Esophagus muscularis mucosa (tissue), 4 donors: ENCODE measurements around the gene ARID1B. TPM values are rescaled to one million over a fixed set of nuclear protein-coding genes. Genes with fewer than 3 reads are reported as not detected.

Experiments
- DNase-seq: peaks from one replicate; pipeline ENCODE4 v3.0.0-alpha.2; 2017; ENCODE audit errors: extremely low spot score
- H3K27ac ChIP-seq, 4 donors: fragments of 200-600 bp; sonication (generic); replicated peaks in 1 of 4; 1 replicate in 3 of 4; 2 replicates in 1 of 4; pipeline ENCODE4 v1.5.1; 2016 to 2019; ENCODE audit warnings: mild to moderate bottlenecking in 1 of 4
- H3K27me3 ChIP-seq, 4 donors: fragments of 200-600 bp; sonication (generic); one replicate each; pipeline versions ENCODE4 v1.5.1 to v1.6.0; 2016 to 2019
- H3K36me3 ChIP-seq, 4 donors: fragments of 200-600 bp; sonication (generic); one replicate each; pipeline ENCODE4 v1.5.1; 2016 to 2019
- H3K4me1 ChIP-seq, 4 donors: fragments of 200-600 bp; sonication (generic); one replicate each; pipeline ENCODE4 v1.5.1; 2016 to 2019
- H3K4me3 ChIP-seq, 4 donors: fragments of 200-600 bp; sonication (generic); 1 replicate in 2 of 4; 2 replicates in 2 of 4; pipeline ENCODE4 v1.5.1; 2016 to 2019; ENCODE audit warnings: mild to moderate bottlenecking in 4 of 4, moderate library complexity in 1 of 4
- H3K9me3 ChIP-seq, 4 donors: fragments of 200-600 bp; sonication (generic); 1 replicate in 3 of 4; 2 replicates in 1 of 4; pipeline ENCODE4 v1.5.1; 2016 to 2019
- EP300 ChIP-seq: sonication (generic); formaldehyde crosslinking; IDR thresholded peaks from one replicate; pipeline ENCODE4 v1.6.1; 2017; ENCODE audit warnings: antibody characterized with exemption
- POLR2A ChIP-seq: fragments of 450-650 bp; IDR thresholded peaks from one replicate; pipeline ENCODE4 v1.6.1; 2017; ENCODE audit warnings: antibody characterized with exemption, moderate library complexity, mild to moderate bottlenecking, low read depth
- POLR2AphosphoS5 ChIP-seq, 2 donors: sonication (generic); formaldehyde crosslinking; IDR thresholded peaks; one replicate each; pipeline ENCODE4 v1.6.1; 2017; ENCODE audit warnings: antibody characterized with exemption in 2 of 2
- WGBS: methylation state at CpG from one replicate; pipeline ENCODE4 v1.1.5; 2018; 5-methylcytosine and 5-hydroxymethylcytosine counted together
- intact Hi-C: fragments of 100-400 bp; cut with DNase I; formaldehyde crosslinking; loops from one replicate; pipeline ENCODE4 v1.15.1; 2023
- total RNA-seq, 4 donors: library from RNA; depleted of rRNA; stranded (reverse); fragments of >200 nt; gene quantifications; one replicate each; pipeline versions ENCODE4 v1.1.0 to v1.2.1, GENCODE V29; 2016
- TF ChIP-seq, protein P1 (sequence below), 3 experiments: fragments of 200-600 bp in 2 of 3; fragments of 450-650 bp in 1 of 3; sonication (generic) in 2 of 3; IDR thresholded peaks; one replicate each; pipeline ENCODE4 v1.5.1; 2017 to 2019; ENCODE audit warnings: antibody characterized with exemption in 3 of 3, mild to moderate bottlenecking in 2 of 3, moderate library complexity in 1 of 3

The ARID1B gene
- total RNA-seq, 4 donors from 2014 or later: 55.0 to 87.2 (median 72.7) TPM

DNA sequence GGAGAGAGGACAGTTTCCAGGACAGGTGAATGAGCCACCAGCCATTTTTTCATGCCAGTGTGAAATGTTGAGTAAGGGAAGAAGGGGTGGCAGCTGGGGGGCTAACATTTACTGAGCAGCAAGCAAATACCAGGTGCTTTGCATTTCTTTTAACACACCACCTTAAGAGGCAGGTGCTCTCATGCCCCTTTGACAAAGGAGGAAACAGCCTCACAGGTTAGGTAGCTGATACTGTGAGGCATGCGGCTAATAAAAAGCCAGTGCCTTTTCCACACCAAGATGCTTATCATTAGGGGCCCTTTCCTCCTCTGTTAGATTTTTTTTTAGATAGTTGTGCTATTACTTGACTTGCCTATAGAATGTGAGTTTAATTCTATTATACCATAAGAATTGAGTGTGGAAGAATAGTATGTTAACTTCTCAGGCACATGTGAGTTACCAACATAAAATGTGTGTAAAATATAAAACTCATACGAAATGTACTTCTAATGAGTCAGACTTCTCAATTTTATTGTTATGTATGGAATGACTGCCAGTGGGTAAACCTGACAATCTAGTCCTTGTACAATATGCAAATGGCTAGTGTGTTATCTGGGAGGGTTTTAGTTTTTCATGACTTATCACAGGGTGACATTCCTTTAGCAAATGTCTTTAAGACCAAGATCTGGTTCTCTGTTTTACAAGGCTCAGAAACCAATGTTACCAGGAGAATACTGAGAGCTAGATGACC is 286.2 kb downstream of the ARID1B start:
- no peak overlapping the region for H3K27ac ChIP-seq
- TF ChIP-seq POLR2AphosphoS5 (IDR thresholded peaks at IDR 0.05) (no peak), EP300 (no peak), POLR2A (no peak)
- TF ChIP-seq, protein P1, sequence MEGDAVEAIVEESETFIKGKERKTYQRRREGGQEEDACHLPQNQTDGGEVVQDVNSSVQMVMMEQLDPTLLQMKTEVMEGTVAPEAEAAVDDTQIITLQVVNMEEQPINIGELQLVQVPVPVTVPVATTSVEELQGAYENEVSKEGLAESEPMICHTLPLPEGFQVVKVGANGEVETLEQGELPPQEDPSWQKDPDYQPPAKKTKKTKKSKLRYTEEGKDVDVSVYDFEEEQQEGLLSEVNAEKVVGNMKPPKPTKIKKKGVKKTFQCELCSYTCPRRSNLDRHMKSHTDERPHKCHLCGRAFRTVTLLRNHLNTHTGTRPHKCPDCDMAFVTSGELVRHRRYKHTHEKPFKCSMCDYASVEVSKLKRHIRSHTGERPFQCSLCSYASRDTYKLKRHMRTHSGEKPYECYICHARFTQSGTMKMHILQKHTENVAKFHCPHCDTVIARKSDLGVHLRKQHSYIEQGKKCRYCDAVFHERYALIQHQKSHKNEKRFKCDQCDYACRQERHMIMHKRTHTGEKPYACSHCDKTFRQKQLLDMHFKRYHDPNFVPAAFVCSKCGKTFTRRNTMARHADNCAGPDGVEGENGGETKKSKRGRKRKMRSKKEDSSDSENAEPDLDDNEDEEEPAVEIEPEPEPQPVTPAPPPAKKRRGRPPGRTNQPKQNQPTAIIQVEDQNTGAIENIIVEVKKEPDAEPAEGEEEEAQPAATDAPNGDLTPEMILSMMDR (IDR thresholded peaks at IDR 0.05): no peak
- no peaks in the 10 kb centered on the region for H3K36me3 ChIP-seq
- WGBS: 84% methylated on average over 2 of the region's 2 CpGs
- intact Hi-C loops: no loop called here
- no peaks in the 10 kb centered on the region for H3K27me3 ChIP-seq
- no peak overlapping the region for H3K4me3 ChIP-seq
- no peaks in the 10 kb centered on the region for H3K9me3 ChIP-seq
- DNase-seq: no peak
- H3K4me1 ChIP-seq: peaks cover 24 to 53% (median 37%) of the 10 kb centered on the region in 4 donors

DNA sequence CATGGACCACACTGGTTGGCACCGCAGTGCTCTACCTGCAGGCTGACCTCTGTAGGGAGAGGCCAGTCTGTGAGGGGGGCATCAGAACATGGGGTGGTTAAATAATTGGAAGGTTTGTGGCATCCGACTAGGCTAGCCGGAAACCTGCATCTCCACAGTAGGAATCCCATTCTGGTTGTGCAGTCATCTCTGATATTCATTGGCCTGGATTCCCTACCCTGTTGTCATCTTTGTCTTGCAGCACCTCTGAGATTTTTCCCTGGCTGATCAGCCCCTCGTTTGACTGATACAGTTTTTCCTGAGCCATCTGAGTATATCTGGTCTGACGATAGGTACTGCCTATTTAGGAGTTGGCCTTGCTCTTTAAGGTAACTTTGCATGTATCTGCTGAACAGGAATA is 286.7 kb downstream of the ARID1B start:
- WGBS: 90% methylated on average over 5 of the region's 5 CpGs
- TF ChIP-seq POLR2AphosphoS5 (IDR thresholded peaks at IDR 0.05): no peak
- TF ChIP-seq, protein P1 (IDR thresholded peaks at IDR 0.05): no peak
- TF ChIP-seq EP300: no peak
- no peak for TF ChIP-seq POLR2A
- DNase-seq: no peak
- no peak overlapping the region for H3K4me3 ChIP-seq
- intact Hi-C loops: no loop called here
- H3K27ac ChIP-seq: no peak overlapping the region
- H3K36me3 ChIP-seq: no peaks in the 10 kb centered on the region
- H3K9me3 ChIP-seq: no peaks in the 10 kb centered on the region
- H3K27me3 ChIP-seq: no peaks in the 10 kb centered on the region
- peaks cover 29 to 59% (median 43%) of the 10 kb centered on the region in 4 donors for H3K4me1 ChIP-seq

DNA sequence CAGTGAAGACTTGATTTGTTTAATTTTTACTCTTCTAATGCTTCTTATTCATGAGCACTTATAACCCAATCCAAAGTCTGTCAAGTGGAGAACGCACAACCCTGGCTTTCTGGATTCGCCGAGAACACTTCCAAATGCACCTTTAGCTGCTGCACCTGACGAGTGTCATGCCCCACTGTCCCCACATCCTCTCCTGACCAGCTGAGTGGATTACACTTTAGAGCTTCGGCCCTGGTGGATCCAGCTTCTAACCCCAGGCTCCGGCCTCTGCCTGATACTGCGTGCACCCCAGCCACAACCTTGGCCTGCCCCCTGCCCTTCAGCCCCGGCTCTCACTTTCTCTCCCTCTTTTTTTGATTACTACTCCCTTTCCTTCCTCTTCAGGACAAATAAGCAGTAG is 287.3 kb downstream of the ARID1B start:
- Histone ChIP-seq H3K4me1 (peaks cover 26 to 59% (median 47%) of the 10 kb centered on the region in 4 donors), H3K27me3 (no peaks in the 10 kb centered on the region), H3K36me3 (no peaks in the 10 kb centered on the region), H3K27ac (no peak overlapping the region), H3K9me3 (no peaks in the 10 kb centered on the region), H3K4me3 (no peak overlapping the region)
- WGBS: 93% methylated on average over 8 of the region's 8 CpGs
- no peak for DNase-seq
- intact Hi-C loops: no loop called here
- TF ChIP-seq, protein P1 (IDR thresholded peaks at IDR 0.05): no peak
- TF ChIP-seq POLR2A (no peak), POLR2AphosphoS5 (IDR thresholded peaks at IDR 0.05) (no peak), EP300 (no peak)

DNA sequence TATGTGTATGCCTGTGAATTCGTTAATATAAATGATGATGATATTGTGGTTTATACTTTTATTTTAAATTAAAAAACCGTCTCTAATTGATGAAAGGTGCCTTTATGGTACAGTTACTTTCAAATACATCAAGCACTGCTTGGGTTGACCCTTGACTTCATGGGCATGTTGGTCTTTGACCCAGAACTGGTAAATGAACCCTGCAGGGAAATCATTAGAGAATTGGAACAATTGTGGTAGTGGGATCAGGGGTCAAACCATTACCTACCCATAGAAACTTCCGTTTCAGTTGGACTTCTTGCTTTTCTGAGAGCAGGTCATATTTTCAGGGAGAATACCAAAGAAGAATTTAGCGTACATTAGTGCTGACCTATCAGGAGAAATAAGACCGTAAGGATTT is 288.2 kb downstream of the ARID1B start:
- WGBS: 93% methylated on average over 5 of the region's 5 CpGs
- Histone ChIP-seq H3K27me3 (no peaks in the 10 kb centered on the region), H3K9me3 (no peaks in the 10 kb centered on the region), H3K4me1 (peaks cover 24 to 58% (median 47%) of the 10 kb centered on the region in 4 donors), H3K36me3 (no peaks in the 10 kb centered on the region), H3K27ac (no peak overlapping the region), H3K4me3 (no peak overlapping the region)
- intact Hi-C loops: no loop called here
- TF ChIP-seq POLR2A (no peak), EP300 (no peak), POLR2AphosphoS5 (IDR thresholded peaks at IDR 0.05) (no peak)
- TF ChIP-seq, protein P1 (IDR thresholded peaks at IDR 0.05): no peak
- no peak for DNase-seq
